Right cardiac atrium (tissue), 5 donors: ENCODE measurements around the gene DNAAF5. TPM values are rescaled to one million over a fixed set of nuclear protein-coding genes. Genes with fewer than 3 reads are reported as not detected.
"Not testable (repeated sequence)": the region's sequence is repeated elsewhere in the genome, so short reads cannot be mapped to it uniquely, and the experiment has no call there.

Source experiments
- ATAC-seq, 2 donors: fragments of 200-7000 bp; cut with Tn5 transposase; one replicate each; pipeline versions ENCODE4 v1.8.0 to v1.9.1; 2020; ENCODE audit warnings: moderate library complexity in 2 of 2, mild to moderate bottlenecking in 1 of 2
- DNase-seq, 3 donors: peaks; one replicate each; pipeline ENCODE4 v3.0.0-alpha.2; 2020
- H3K27ac ChIP-seq: one replicate; pipeline ENCODE4 v1.5.1; 2013; ENCODE audit warnings: mild to moderate bottlenecking, low read length, control low read depth, moderate library complexity
- H3K27me3 ChIP-seq: one replicate; pipeline ENCODE4 v1.6.1; 2013; ENCODE audit not compliant: control insufficient read depth, insufficient read depth
- H3K4me1 ChIP-seq: one replicate; pipeline ENCODE4 v1.6.1; 2013; ENCODE audit warnings: low read length; ENCODE audit not compliant: control insufficient read depth, insufficient read depth
- H3K4me3 ChIP-seq: one replicate; pipeline ENCODE4 v1.5.1; 2013; ENCODE audit warnings: low read length, control low read depth
- H3K9me3 ChIP-seq: one replicate; pipeline ENCODE4 v1.6.1; 2013; ENCODE audit warnings: low read length; ENCODE audit not compliant: control insufficient read depth
- WGBS: extraction: QIAGEN DNeasy Blood & Tissue Kit; methylation state at CpG from one replicate; pipeline ENCODE4 v1.1.7; 2013; 5-methylcytosine and 5-hydroxymethylcytosine counted together
- intact Hi-C, 4 donors: fragments of 100-400 bp; cut with DNase I; formaldehyde crosslinking; loops; one replicate each; pipeline versions ENCODE4 v1.11.0 to v1.14.0; 2022 to 2023
- polyA plus RNA-seq: library from polyadenylated mRNA; stranded (reverse); fragments of 200-250 nt; gene quantifications from one replicate; pipeline ENCODE4 v1.2.3, GENCODE V29; 2013
- total RNA-seq, 4 donors: library from RNA; stranded (reverse); fragmentation: NEBNext Ultra II Directional; extraction: Animal tissue kit (Norgen Biotek cat#: 25700); gene quantifications; one replicate each; pipeline ENCODE4 v1.2.1, GENCODE V29; 2021
- donor health status: healthy with polysubstance abuse.
- donor health status: DM: no; HTN: yes; CAD: no.
- donor health status: DM: no; HTN: no; CAD: no.
- donor health status: DM: no; HTN: yes; CAD: no; lungs with severe emphysema.
- donor health status: DM: yes; HTN: yes; CAD: no.

DNAAF5 gene
- total and polyA plus RNA-seq, 5 donors, result 10.2 to 20.7 (median 15.8) TPM

GRCh38 chr7:784971-785370 lies 58.5 kb downstream of the DNAAF5 start:
- ATAC-seq (no peak), DNase-seq (peak in 1 of 3 donors; percentile 40)
- Histone ChIP-seq H3K4me1 (no peaks in the 10 kb centered on the region), H3K4me3 (no peak overlapping the region), H3K27ac (no peak overlapping the region), H3K9me3 (no peaks in the 10 kb centered on the region), H3K27me3 (no peaks in the 10 kb centered on the region)
- intact Hi-C loops, result loop anchor here (5.0 to 10.0 kb wide), 4 partner anchors 37 to 92 kb away; partner anchors contain the start of gene GET4 (in 2 of the 4)
- WGBS, result 96% methylated on average over 21 of the region's 21 CpGs

- Histone ChIP-seq H3K27me3 (no peaks in the 10 kb centered on the region), H3K27ac (no peak overlapping the region), H3K4me1 (no peaks in the 10 kb centered on the region), H3K4me3 (no peak overlapping the region), H3K9me3 (no peaks in the 10 kb centered on the region)
- 97% methylated on average over 10 of the region's 10 CpGs for WGBS
- intact Hi-C loops, result loop anchor here (5.0 to 10.0 kb wide), 4 partner anchors 37 to 92 kb away; partner anchors contain the start of gene GET4 (in 2 of the 4)
- no peak for ATAC-seq
- peak in 1 of 3 donors; percentile 24 for DNase-seq
Observed at GRCh38 chr7:785416-785815, 58.9 kb downstream of the DNAAF5 start.

- DNase-seq (peak; percentile 74 to 91 (median 91)), ATAC-seq (peak; percentile 71 to 84)
- H3K4me1 ChIP-seq, result no peaks in the 10 kb centered on the region
- H3K27me3 ChIP-seq, result no peaks in the 10 kb centered on the region
- no peak overlapping the region for H3K4me3 ChIP-seq
- 55% methylated on average over 11 of the region's 11 CpGs for WGBS
- intact Hi-C loops, result loop anchor here (5.0 to 10.0 kb wide), 4 partner anchors 36 to 91 kb away; partner anchors contain the start of gene GET4 (in 2 of the 4)
- no peak overlapping the region for H3K27ac ChIP-seq
- H3K9me3 ChIP-seq, result no peaks in the 10 kb centered on the region
Observed at GRCh38 chr7:786472-787255, 60.2 kb downstream of the DNAAF5 start.

GRCh38 chr7:787332-788240 lies 61.1 kb downstream of the DNAAF5 start:
- peak in 1 of 2 donors; percentile 23 for ATAC-seq
- Histone ChIP-seq H3K9me3 (no peaks in the 10 kb centered on the region), H3K4me1 (no peaks in the 10 kb centered on the region), H3K4me3 (no peak overlapping the region), H3K27me3 (no peaks in the 10 kb centered on the region), H3K27ac (no peak overlapping the region)
- peak in 2 of 3 donors; percentile 55 for DNase-seq
- intact Hi-C loops, result loop anchor here (5.0 to 10.0 kb wide), 4 partner anchors 35 to 90 kb away; partner anchors contain the start of gene GET4 (in 2 of the 4)
- 92% methylated on average over 27 of the region's 27 CpGs for WGBS

- Histone ChIP-seq H3K9me3 (no peaks in the 10 kb centered on the region), H3K4me3 (no peak overlapping the region), H3K27ac (no peak overlapping the region), H3K4me1 (peaks cover 2% of the 10 kb centered on the region), H3K27me3 (no peaks in the 10 kb centered on the region)
- 52% methylated on average over 5 of the region's 5 CpGs for WGBS
- ATAC-seq, result no peak
- no peak for DNase-seq
- intact Hi-C loops, result no loop called here
Observed at GRCh38 chr7:791519-791918, 65.0 kb downstream of the DNAAF5 start.

GRCh38 chr7:794207-794606 lies 67.7 kb downstream of the DNAAF5 start:
- 82% methylated on average over 5 of the region's 5 CpGs for WGBS
- no peak for ATAC-seq

GRCh38 chr7:794671-795329 lies 68.3 kb downstream of the DNAAF5 start:
- Histone ChIP-seq H3K27me3 (no peaks in the 10 kb centered on the region), H3K4me1 (peaks cover 2% of the 10 kb centered on the region), H3K27ac (no peak overlapping the region), H3K4me3 (no peak overlapping the region), H3K9me3 (no peaks in the 10 kb centered on the region)
- 97% methylated on average over 31 of the region's 31 CpGs for WGBS
- intact Hi-C loops, result no loop called here
- ATAC-seq, result peak in 1 of 2 donors; percentile 30
- peak in 1 of 3 donors; percentile 49 for DNase-seq

More at GRCh38 chr7:794207-794606, 67.7 kb downstream of the DNAAF5 start:
- no peaks in the 10 kb centered on the region for H3K27me3 ChIP-seq
- H3K9me3 ChIP-seq, result no peaks in the 10 kb centered on the region
- intact Hi-C loops, result no loop called here
- no peak overlapping the region for H3K4me3 ChIP-seq
- peaks cover 2% of the 10 kb centered on the region for H3K4me1 ChIP-seq
- H3K27ac ChIP-seq, result no peak overlapping the region
- DNase-seq, result no peak

GRCh38 chr7:796434-797169 lies 70.1 kb downstream of the DNAAF5 start:
- H3K9me3 ChIP-seq, H3K4me3 ChIP-seq, H3K27ac ChIP-seq, intact Hi-C loops, H3K27me3 ChIP-seq, H3K4me1 ChIP-seq: not testable (repeated sequence)
- ATAC-seq (peak in 1 of 2 donors; percentile 19), DNase-seq (peak in 1 of 3 donors; percentile 2)
- WGBS, result 82% methylated on average over 8 of the region's 10 CpGs

GRCh38 chr7:798921-799470 lies 72.5 kb downstream of the DNAAF5 start:
- WGBS, result 81% methylated on average over 12 of the region's 12 CpGs
- Histone ChIP-seq H3K27ac (no peak overlapping the region), H3K9me3 (no peaks in the 10 kb centered on the region), H3K4me1 (peaks cover 2% of the 10 kb centered on the region), H3K27me3 (no peaks in the 10 kb centered on the region), H3K4me3 (no peak overlapping the region)
- no peak for ATAC-seq
- DNase-seq, result peak in 1 of 3 donors; percentile 19
- intact Hi-C loops, result no loop called here

GRCh38 chr7:800692-801091 lies 74.2 kb downstream of the DNAAF5 start:
- Histone ChIP-seq H3K4me1 (no peaks in the 10 kb centered on the region), H3K4me3 (no peak overlapping the region), H3K9me3 (no peaks in the 10 kb centered on the region), H3K27me3 (no peaks in the 10 kb centered on the region), H3K27ac (no peak overlapping the region)
- intact Hi-C loops, result no loop called here
- WGBS, result 65% methylated on average over 7 of the region's 7 CpGs
- ATAC-seq, result no peak
- DNase-seq, result no peak
